OCI-LY1 (cell line): Measurements from ENCODE around the gene PLA2G6.

ENCODE experiments used
- EZH2 ChIP-seq: fragments of 200-600 bp; sonication (generic), shearing (Covaris generic); IDR thresholded peaks from 2 replicates; pipeline ENCODE4 v1.8.0; 2017; ENCODE audit warnings: borderline replicate concordance, mixed run types, mild to moderate bottlenecking, antibody characterized with exemption, low read length, moderate library complexity, mixed read lengths
- TF ChIP-seq, protein P1 (sequence below): fragments of 200-600 bp; sonication (generic), shearing (Covaris generic); IDR thresholded peaks from 2 replicates; pipeline ENCODE4 v1.5.1; 2017; ENCODE audit warnings: mild to moderate bottlenecking, antibody characterized with exemption, low read length, moderate library complexity, mixed read lengths

DNA sequence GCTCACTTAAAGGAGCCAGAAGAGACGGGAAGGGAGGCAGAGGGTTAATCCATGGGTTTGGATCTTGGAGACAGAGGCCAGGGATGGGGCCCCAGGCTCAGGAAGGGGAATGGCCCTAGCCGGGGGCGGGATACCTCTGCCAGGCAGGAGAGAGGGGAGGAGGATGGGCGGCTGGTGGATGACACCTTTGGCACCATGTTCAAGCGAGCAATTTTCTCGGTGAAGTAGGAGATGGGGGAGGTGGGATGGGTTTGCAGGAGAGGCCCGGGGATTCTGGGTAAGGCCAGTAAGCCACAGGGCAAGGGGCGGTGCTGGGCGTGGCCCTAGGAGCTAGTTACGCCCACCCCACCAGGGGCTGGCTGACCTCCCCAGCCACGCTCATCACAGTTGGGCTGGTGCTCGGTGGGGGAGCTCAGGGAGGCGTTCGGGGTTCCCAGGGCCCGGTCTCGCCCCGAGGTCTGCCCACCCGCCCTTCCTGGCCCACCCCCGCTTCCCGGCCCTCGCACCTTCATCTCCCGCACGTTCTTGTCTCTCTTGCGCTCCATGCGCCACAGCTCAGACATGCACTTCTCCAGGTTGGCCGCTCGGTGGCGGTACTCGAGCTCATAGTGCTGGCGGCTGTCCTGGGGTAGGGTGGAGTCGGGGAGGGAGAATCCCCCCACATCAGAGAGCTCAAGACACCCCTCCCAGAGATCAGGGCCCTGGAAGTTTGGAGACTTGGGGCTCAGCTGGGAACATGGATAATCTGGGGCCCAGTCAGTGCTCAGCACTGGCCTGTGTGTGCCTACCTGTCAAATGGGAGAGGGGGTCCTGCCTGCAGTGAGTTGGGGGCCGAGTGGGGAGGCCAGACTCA lies 83.8 kb downstream of the PLA2G6 start:
- TF ChIP-seq, protein P1, sequence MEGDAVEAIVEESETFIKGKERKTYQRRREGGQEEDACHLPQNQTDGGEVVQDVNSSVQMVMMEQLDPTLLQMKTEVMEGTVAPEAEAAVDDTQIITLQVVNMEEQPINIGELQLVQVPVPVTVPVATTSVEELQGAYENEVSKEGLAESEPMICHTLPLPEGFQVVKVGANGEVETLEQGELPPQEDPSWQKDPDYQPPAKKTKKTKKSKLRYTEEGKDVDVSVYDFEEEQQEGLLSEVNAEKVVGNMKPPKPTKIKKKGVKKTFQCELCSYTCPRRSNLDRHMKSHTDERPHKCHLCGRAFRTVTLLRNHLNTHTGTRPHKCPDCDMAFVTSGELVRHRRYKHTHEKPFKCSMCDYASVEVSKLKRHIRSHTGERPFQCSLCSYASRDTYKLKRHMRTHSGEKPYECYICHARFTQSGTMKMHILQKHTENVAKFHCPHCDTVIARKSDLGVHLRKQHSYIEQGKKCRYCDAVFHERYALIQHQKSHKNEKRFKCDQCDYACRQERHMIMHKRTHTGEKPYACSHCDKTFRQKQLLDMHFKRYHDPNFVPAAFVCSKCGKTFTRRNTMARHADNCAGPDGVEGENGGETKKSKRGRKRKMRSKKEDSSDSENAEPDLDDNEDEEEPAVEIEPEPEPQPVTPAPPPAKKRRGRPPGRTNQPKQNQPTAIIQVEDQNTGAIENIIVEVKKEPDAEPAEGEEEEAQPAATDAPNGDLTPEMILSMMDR: peak; percentile 41
- TF ChIP-seq EZH2: no peak
